ENCODE data around the gene PAK1. TPM values are rescaled to one million over a fixed set of nuclear protein-coding genes. Genes with fewer than 3 reads are reported as not detected.

Gene PAK1
- total RNA-seq, 6 donors from 2014 or later, result 14.9 to 49.2 (median 30.1) TPM

DNA sequence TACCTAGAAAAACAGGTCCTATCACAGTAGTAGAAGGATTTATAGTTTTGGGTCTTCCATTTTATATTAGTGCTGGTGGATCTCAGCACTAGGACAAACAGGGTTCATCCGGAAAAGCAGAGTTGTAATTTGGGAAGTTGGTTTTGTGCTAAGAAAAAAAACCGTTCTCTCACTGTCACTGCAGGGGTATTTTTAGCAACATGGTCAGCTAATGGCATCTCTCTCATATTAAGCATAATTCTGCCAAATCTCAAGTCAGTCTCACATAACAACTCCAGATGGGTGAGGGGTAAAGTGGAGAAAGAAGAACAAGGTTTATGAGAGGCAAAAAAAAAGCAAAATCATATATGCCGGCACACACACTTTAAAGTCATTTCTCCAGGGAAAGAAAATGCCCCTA, 120.8 kb downstream of the PAK1 start:
- Histone ChIP-seq H3K27ac (no peak overlapping the region), H3K27me3 (no peaks in the 10 kb centered on the region), H3K4me1 (no peaks in the 10 kb centered on the region), H3K36me3 (peaks cover 0 to 11% (median 0%) of the 10 kb centered on the region in 4 donors), H3K9me3 (no peaks in the 10 kb centered on the region), H3K4me3 (no peak overlapping the region)
- DNase-seq, result no peak
- TF ChIP-seq POLR2A (IDR thresholded peaks at IDR 0.05) (no peak), POLR2AphosphoS5 (IDR thresholded peaks at IDR 0.05) (no peak), EP300 (IDR thresholded peaks at IDR 0.05) (no peak)
- TF ChIP-seq, protein P1, sequence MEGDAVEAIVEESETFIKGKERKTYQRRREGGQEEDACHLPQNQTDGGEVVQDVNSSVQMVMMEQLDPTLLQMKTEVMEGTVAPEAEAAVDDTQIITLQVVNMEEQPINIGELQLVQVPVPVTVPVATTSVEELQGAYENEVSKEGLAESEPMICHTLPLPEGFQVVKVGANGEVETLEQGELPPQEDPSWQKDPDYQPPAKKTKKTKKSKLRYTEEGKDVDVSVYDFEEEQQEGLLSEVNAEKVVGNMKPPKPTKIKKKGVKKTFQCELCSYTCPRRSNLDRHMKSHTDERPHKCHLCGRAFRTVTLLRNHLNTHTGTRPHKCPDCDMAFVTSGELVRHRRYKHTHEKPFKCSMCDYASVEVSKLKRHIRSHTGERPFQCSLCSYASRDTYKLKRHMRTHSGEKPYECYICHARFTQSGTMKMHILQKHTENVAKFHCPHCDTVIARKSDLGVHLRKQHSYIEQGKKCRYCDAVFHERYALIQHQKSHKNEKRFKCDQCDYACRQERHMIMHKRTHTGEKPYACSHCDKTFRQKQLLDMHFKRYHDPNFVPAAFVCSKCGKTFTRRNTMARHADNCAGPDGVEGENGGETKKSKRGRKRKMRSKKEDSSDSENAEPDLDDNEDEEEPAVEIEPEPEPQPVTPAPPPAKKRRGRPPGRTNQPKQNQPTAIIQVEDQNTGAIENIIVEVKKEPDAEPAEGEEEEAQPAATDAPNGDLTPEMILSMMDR (IDR thresholded peaks at IDR 0.05), result no peak
- no peak for ATAC-seq (ENCODE audit: low FRiP score in 2 of 2)
- 59 to 72% methylated on average over 3 of the region's 3 CpGs for WGBS, 2 donors

DNA sequence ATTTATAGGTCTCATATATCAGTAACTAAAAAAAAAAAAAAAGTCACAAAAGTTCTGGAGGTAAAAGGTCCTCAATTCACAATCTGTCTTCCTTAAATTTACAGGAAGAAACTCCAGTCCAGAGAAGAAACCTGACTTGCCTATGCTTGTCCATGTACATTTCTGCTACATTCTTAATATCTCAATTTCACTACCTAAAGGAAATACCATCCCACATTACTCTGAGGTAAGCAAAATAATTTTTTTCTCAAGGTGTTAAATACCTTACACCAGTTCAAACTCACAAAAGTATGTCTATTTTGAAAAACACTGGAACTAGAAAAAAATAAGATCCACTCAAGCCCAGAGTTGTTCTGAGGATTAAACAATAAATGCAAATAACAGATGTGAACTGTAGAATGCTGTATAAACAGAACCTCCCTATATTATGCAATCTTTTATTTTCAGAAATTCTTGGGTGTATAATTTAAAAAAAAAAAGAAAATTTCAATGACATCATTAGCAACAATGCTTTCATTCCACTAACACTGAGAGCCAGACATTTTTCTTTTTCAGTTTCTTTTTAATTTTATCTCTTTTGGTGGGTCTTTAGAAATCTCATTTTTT, 122.5 kb downstream of the PAK1 start:
- no peak for TF ChIP-seq POLR2AphosphoS5 (IDR thresholded peaks at IDR 0.05)
- no peak for TF ChIP-seq EP300 (IDR thresholded peaks at IDR 0.05)
- TF ChIP-seq POLR2A (IDR thresholded peaks at IDR 0.05), result no peak
- TF ChIP-seq, protein P1 (IDR thresholded peaks at IDR 0.05), result no peak
- peaks cover 0 to 8% (median 0%) of the 10 kb centered on the region in 4 donors for H3K36me3 ChIP-seq

DNA sequence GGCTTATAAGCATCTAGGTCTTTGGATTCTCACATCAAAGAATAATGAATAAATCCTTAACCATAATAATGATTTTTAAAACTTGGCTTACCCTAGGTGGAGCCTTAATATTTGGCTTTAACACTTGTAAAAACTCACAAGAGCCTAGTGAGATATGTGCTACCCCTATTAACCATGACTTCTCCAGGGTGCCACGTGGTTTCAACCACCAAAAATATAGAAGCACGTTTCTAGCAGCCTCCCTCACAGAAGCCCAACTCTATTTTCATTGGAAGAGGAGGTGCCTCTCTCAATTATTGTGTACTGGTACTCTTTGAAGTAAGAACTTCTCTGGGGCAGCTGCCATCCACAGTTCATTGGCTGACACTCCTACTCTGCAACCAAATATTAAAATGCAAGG, 125.9 kb downstream of the PAK1 start:
- Histone ChIP-seq H3K36me3 (peaks cover 0 to 8% (median 0%) of the 10 kb centered on the region in 4 donors), H3K9me3 (no peaks in the 10 kb centered on the region), H3K27ac (no peak overlapping the region), H3K27me3 (no peaks in the 10 kb centered on the region), H3K4me3 (no peak overlapping the region), H3K4me1 (no peaks in the 10 kb centered on the region)
- no peak for TF ChIP-seq POLR2AphosphoS5 (IDR thresholded peaks at IDR 0.05)
- TF ChIP-seq, protein P1 (IDR thresholded peaks at IDR 0.05), result no peak
- no peak for TF ChIP-seq POLR2A (IDR thresholded peaks at IDR 0.05)
- no peak for TF ChIP-seq EP300 (IDR thresholded peaks at IDR 0.05)
- DNase-seq (no peak), ATAC-seq (ENCODE audit: low FRiP score in 2 of 2) (no peak)
- WGBS, 2 donors, result 80 to 85% methylated on average over 2 of the region's 2 CpGs

More for the DNA sequence above, 122.5 kb downstream of the PAK1 start:
- no peak overlapping the region for H3K27ac ChIP-seq
- H3K4me1 ChIP-seq, result no peaks in the 10 kb centered on the region
- ATAC-seq (ENCODE audit: low FRiP score in 2 of 2) (no peak), DNase-seq (no peak)
- no peaks in the 10 kb centered on the region for H3K27me3 ChIP-seq
- H3K9me3 ChIP-seq, result no peaks in the 10 kb centered on the region
- no peak overlapping the region for H3K4me3 ChIP-seq

DNA sequence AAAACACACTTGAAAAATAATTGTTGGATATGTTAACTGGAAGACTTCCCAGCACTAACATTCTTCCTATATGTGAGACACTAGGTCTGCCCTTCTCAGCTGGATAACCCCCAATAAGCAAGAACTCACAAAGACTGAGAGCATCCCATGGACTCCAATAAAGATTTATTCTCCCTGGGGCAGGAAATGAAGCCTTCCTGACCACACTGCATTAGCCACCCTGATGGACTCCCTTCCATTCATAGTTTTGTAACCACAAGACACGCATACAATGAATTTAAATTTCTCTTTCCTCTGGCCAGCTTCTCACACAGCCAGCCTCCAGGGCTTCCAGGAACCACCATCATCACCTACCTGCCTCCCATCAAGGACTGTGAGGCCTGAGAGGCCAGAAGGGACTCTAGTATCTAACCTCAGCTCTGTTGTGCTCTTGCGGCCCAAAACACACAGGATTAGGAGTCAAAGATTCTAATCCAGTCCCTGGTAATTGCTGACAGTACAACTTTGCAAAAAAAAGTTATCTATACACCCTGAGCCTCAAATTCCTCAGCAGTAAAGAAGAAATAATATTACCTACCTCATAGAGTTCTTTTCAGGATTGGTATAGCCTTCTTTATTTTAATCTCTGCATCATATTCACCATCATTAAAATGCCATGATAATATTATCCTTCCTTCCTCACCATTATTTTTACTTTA, 126.8 kb downstream of the PAK1 start:
- DNase-seq (no peak), ATAC-seq (ENCODE audit: low FRiP score in 2 of 2) (no peak)
- H3K36me3 ChIP-seq, result peaks cover 0 to 8% (median 0%) of the 10 kb centered on the region in 4 donors
- H3K4me1 ChIP-seq, result no peaks in the 10 kb centered on the region
- no peaks in the 10 kb centered on the region for H3K27me3 ChIP-seq
- H3K9me3 ChIP-seq, result no peaks in the 10 kb centered on the region
- no peak for TF ChIP-seq POLR2AphosphoS5 (IDR thresholded peaks at IDR 0.05)
- no peak for TF ChIP-seq EP300 (IDR thresholded peaks at IDR 0.05)
- no peak for TF ChIP-seq POLR2A (IDR thresholded peaks at IDR 0.05)
- TF ChIP-seq, protein P1 (IDR thresholded peaks at IDR 0.05), result no peak
- H3K27ac ChIP-seq, result no peak overlapping the region
- 93 to 100% methylated on average over 2 of the region's 2 CpGs for WGBS, 2 donors
- no peak overlapping the region for H3K4me3 ChIP-seq
